ENCODE results near the gene RELT. TPM values are rescaled to one million over a fixed set of nuclear protein-coding genes. Genes with fewer than 3 reads are reported as not detected.

Gene RELT
- total RNA-seq, 1 experiment from 2014 or later, result 7.8 TPM

GRCh38 chr11:73400293-73400692 is 24.1 kb downstream of the RELT start:
- H3K4me2 ChIP-seq, result no peak overlapping the region
- no peaks in the 10 kb centered on the region for H3K9me2 ChIP-seq (ENCODE audit: insufficient read depth)
- no peaks in the 10 kb centered on the region for H3K27me3 ChIP-seq (ENCODE audit: insufficient read depth, low read depth)
- H2AFZ ChIP-seq, result no peak overlapping the region
- no peaks in the 10 kb centered on the region for H3F3A ChIP-seq (ENCODE audit: insufficient read depth, low read depth)
- CTCF ChIA-PET, result no interaction called here
- TF ChIP-seq CTCF (conservative IDR thresholded peaks at IDR 0.05), result no peak
- no peak for TF ChIP-seq EZH2 (IDR thresholded peaks at IDR 0.05; ENCODE audit: low read depth)
- no peak overlapping the region for H3K4me3 ChIP-seq
- H3K79me2 ChIP-seq (ENCODE audit: low read depth), result no peaks in the 10 kb centered on the region
- H3K36me3 ChIP-seq (ENCODE audit: low read depth), result no peaks in the 10 kb centered on the region
- no TSS peak for BruUV-seq (replicated peaks)
- no peak for DNase-seq
- intact Hi-C loops (cut with micrococcal nuclease; ENCODE audit: unreplicated experiment), result no loop called here
- no peak overlapping the region for H3K27ac ChIP-seq
- no peaks in the 10 kb centered on the region for H3K4me1 ChIP-seq (replicated peaks; ENCODE audit: insufficient read depth)
- POLR2A ChIA-PET (ENCODE audit: unreplicated experiment), result no interaction called here
- no peaks in the 10 kb centered on the region for H4K20me1 ChIP-seq (ENCODE audit: insufficient read depth)
- no peaks in the 10 kb centered on the region for H3K9me3 ChIP-seq (ENCODE audit: insufficient read depth, low read depth)

GRCh38 chr11:73401217-73401923 is 25.2 kb downstream of the RELT start:
- Histone ChIP-seq H3K4me1 (replicated peaks; ENCODE audit: insufficient read depth) (no peaks in the 10 kb centered on the region), H3K9me3 (ENCODE audit: insufficient read depth, low read depth) (no peaks in the 10 kb centered on the region), H3F3A (ENCODE audit: insufficient read depth, low read depth) (no peaks in the 10 kb centered on the region), H3K36me3 (ENCODE audit: low read depth) (no peaks in the 10 kb centered on the region), H3K27me3 (ENCODE audit: insufficient read depth, low read depth) (no peaks in the 10 kb centered on the region), H3K9me2 (ENCODE audit: insufficient read depth) (no peaks in the 10 kb centered on the region), H3K27ac (no peak overlapping the region), H3K4me2 (no peak overlapping the region), H3K4me3 (no peak overlapping the region), H2AFZ (no peak overlapping the region), H4K20me1 (ENCODE audit: insufficient read depth) (no peaks in the 10 kb centered on the region), H3K79me2 (ENCODE audit: low read depth) (no peaks in the 10 kb centered on the region)
- no TSS peak for BruUV-seq (replicated peaks)
- ChIA-PET POLR2A (ENCODE audit: unreplicated experiment) (interaction anchor here (0.5 kb wide), 1 partner anchor 225 kb away, joined by 3 read pairs; no protein-coding TSS in a partner anchor), CTCF (interaction anchor here (0.6 to 0.7 kb wide), 2 partner anchors 268 to 746 kb away, joined by 3 read pairs; no protein-coding TSS in a partner anchor)
- DNase-seq, result no peak
- TF ChIP-seq CTCF (conservative IDR thresholded peaks at IDR 0.05), result no peak
- TF ChIP-seq EZH2 (IDR thresholded peaks at IDR 0.05; ENCODE audit: low read depth), result no peak
- intact Hi-C loops (cut with micrococcal nuclease; ENCODE audit: unreplicated experiment), result no loop called here

GRCh38 chr11:73401924-73402833 is 26.0 kb downstream of the RELT start:
- H3K4me3 ChIP-seq, result no peak overlapping the region
- POLR2A ChIA-PET (ENCODE audit: unreplicated experiment), result no interaction called here

More at GRCh38 chr11:73401924-73402833, 26.0 kb downstream of the RELT start:
- intact Hi-C loops (cut with micrococcal nuclease; ENCODE audit: unreplicated experiment), result no loop called here
- H3K27me3 ChIP-seq (ENCODE audit: insufficient read depth, low read depth), result no peaks in the 10 kb centered on the region
- TF ChIP-seq EZH2 (IDR thresholded peaks at IDR 0.05; ENCODE audit: low read depth) (no peak), CTCF (conservative IDR thresholded peaks at IDR 0.05) (no peak)
- H3K9me2 ChIP-seq (ENCODE audit: insufficient read depth), result no peaks in the 10 kb centered on the region
- DNase-seq, result no peak
- no peaks in the 10 kb centered on the region for H3F3A ChIP-seq (ENCODE audit: insufficient read depth, low read depth)
- H3K4me1 ChIP-seq (replicated peaks; ENCODE audit: insufficient read depth), result no peaks in the 10 kb centered on the region
- no peaks in the 10 kb centered on the region for H3K79me2 ChIP-seq (ENCODE audit: low read depth)
- BruUV-seq (replicated peaks), result no TSS peak
- no peak overlapping the region for H2AFZ ChIP-seq
- no peaks in the 10 kb centered on the region for H3K9me3 ChIP-seq (ENCODE audit: insufficient read depth, low read depth)
- H4K20me1 ChIP-seq (ENCODE audit: insufficient read depth), result no peaks in the 10 kb centered on the region
- H3K4me2 ChIP-seq, result no peak overlapping the region
- H3K27ac ChIP-seq, result no peak overlapping the region
- H3K36me3 ChIP-seq (ENCODE audit: low read depth), result no peaks in the 10 kb centered on the region
- CTCF ChIA-PET, result interaction anchor here (0.7 kb wide), 1 partner anchor 747 kb away, joined by 3 read pairs; no protein-coding TSS in a partner anchor
